Colonic mucosa (tissue), 4 donors: ENCODE data around the gene NDUFS7. TPM values are rescaled to one million over a fixed set of nuclear protein-coding genes. Genes with fewer than 3 reads are reported as not detected.

Experiments used
- DNase-seq: peaks from one replicate; pipeline ENCODE4 v3.0.0-alpha.2; 2020
- H3K27ac ChIP-seq: fragments of 200-600 bp; one replicate; pipeline ENCODE4 v1.8.0; 2021
- H3K27me3 ChIP-seq: fragments of 200-600 bp; one replicate; pipeline ENCODE4 v1.8.0; 2021
- H3K36me3 ChIP-seq: fragments of 200-600 bp; one replicate; pipeline ENCODE4 v1.8.0; 2021
- H3K4me1 ChIP-seq: fragments of 200-600 bp; one replicate; pipeline ENCODE4 v1.8.0; 2021; ENCODE audit warnings: mild to moderate bottlenecking
- H3K4me3 ChIP-seq: fragments of 200-600 bp; one replicate; pipeline ENCODE4 v1.8.0; 2021
- H3K9ac ChIP-seq, 2 donors: one replicate each; pipeline ENCODE4 v1.7.0; 2013; ENCODE audit warnings: control low read depth in 2 of 2, low read depth in 2 of 2, low read length in 2 of 2
- H3K9me3 ChIP-seq: fragments of 200-600 bp; one replicate; pipeline ENCODE4 v1.8.0; 2021
- intact Hi-C: fragments of 100-400 bp; cut with DNase I; formaldehyde crosslinking; loops from one replicate; pipeline ENCODE4 v1.14.1; 2022
- total RNA-seq, 2 donors: library from RNA; stranded (reverse); fragmentation: NEBNext Ultra II Directional in 1 of 2; extraction: Animal tissue kit (Norgen Biotek cat#: 25700) in 1 of 2; gene quantifications; one replicate each; pipeline ENCODE4 v1.2.1, GENCODE V29; 2021
- TF ChIP-seq, protein P1 (sequence below): fragments of 200-600 bp; IDR thresholded peaks from one replicate; pipeline ENCODE4 v1.8.0; 2022; ENCODE audit warnings: antibody characterized with exemption, mild to moderate bottlenecking
- donor health status: healthy.
- donor health status: DM: no; HTN: no; CAD: no.
- donor health status: DM: no; HTN: no; CAD: no.

The NDUFS7 gene
- total RNA-seq, 2 donors from 2014 or later, result 192 to 244 TPM

DNA sequence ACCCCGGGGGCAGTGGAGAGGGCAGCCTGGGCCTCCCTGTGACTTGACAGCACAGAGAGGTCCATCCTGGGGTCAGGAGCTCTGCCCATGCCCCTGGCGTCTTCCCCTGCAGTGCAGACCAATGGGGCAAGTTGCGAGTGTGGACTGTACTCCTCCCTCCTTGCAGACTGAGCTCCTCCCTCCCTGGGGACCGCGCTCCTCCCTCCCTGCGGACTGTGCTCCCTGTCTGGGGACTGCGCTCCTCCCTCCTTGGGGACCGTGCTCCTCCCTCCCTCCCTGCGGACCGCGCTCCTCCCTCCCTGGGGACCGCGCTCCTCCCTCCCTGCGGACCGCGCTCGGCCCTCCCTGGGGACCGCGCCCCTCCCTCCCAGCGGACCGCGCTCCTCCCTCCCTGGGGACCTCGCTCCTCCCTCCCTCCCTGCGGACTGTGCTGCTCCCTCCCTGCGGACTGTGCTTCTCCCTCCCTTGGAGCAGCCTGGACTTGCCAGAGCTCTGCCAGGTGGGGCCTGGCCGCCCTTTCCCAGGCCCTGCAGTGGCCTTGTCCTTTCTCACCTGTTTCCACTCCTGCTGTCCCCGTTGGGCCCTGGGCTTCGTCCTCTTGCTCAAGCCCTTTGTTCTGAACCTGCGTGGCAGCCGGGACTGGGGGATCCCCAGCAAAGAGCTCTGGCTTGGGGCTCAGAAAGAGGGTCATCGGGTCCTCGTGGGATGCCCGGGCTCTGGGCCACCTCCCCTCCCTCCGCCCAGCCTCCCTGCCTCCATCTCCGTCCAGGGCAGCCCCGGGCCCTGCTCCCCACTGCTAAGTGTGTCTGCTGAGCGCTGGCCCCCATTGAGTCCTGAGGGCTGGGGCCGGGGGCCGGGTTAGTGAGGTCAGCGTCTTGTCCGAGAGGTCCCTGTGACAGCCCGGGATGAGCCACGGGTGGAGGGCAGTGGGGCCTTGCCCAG lies 10.8 kb downstream of the NDUFS7 start:
- no peak overlapping the region for H3K27ac ChIP-seq
- peaks cover 2% of the 10 kb centered on the region for H3K36me3 ChIP-seq
- H3K9ac ChIP-seq, result no peak overlapping the region
- TF ChIP-seq, protein P1, sequence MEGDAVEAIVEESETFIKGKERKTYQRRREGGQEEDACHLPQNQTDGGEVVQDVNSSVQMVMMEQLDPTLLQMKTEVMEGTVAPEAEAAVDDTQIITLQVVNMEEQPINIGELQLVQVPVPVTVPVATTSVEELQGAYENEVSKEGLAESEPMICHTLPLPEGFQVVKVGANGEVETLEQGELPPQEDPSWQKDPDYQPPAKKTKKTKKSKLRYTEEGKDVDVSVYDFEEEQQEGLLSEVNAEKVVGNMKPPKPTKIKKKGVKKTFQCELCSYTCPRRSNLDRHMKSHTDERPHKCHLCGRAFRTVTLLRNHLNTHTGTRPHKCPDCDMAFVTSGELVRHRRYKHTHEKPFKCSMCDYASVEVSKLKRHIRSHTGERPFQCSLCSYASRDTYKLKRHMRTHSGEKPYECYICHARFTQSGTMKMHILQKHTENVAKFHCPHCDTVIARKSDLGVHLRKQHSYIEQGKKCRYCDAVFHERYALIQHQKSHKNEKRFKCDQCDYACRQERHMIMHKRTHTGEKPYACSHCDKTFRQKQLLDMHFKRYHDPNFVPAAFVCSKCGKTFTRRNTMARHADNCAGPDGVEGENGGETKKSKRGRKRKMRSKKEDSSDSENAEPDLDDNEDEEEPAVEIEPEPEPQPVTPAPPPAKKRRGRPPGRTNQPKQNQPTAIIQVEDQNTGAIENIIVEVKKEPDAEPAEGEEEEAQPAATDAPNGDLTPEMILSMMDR, result no peak
- H3K4me3 ChIP-seq, result no peak overlapping the region
- no peaks in the 10 kb centered on the region for H3K9me3 ChIP-seq
- no peak for DNase-seq
- no peaks in the 10 kb centered on the region for H3K27me3 ChIP-seq
- peaks cover 3% of the 10 kb centered on the region for H3K4me1 ChIP-seq
- intact Hi-C loops, result no loop called here

DNA sequence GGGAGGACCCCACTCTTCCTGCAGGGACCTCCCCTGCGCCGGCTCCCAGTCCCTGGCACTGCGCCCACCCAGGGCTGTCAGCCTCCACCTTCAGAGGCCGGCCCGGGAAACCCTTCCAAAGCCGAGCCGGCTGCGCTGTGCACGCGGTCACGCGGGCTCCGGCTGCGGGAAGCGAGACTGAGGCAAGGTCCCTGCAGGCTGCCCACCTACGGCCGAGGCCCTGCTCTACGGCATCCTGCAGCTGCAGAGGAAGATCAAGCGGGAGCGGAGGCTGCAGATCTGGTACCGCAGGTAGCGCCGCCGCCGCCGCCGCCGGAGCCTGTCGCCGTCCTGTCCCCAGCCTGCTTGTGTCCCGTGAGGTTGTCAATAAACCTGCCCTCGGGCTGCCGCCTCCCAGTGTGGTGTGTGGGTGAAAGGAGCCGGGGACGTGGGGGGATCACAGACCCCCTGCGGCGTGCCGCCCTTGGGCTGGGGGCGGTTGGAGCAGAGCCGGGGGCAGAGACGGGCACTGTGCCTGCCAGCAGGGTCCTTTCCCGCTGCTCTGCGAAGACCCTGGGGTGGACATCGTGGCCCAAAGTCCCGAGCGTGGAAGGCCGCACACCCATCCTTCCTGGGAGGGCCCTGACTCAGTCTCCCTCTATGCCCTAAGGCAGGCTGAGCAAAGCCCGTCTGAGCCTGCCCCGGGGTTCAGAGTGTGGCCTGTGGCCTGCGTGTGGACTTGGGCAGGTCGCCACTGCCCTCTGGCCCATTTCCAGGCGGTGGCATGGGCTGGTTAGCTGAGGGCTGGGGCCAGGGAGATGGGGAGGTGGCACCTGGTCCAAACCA lies 11.7 kb downstream of the NDUFS7 start:
- intact Hi-C loops, result no loop called here
- Histone ChIP-seq H3K9ac (no peak overlapping the region), H3K27ac (no peak overlapping the region), H3K27me3 (no peaks in the 10 kb centered on the region), H3K36me3 (no peaks in the 10 kb centered on the region), H3K9me3 (no peaks in the 10 kb centered on the region), H3K4me1 (peaks cover 6% of the 10 kb centered on the region), H3K4me3 (no peak overlapping the region)
- DNase-seq, result no peak
- TF ChIP-seq, protein P1, result no peak

DNA sequence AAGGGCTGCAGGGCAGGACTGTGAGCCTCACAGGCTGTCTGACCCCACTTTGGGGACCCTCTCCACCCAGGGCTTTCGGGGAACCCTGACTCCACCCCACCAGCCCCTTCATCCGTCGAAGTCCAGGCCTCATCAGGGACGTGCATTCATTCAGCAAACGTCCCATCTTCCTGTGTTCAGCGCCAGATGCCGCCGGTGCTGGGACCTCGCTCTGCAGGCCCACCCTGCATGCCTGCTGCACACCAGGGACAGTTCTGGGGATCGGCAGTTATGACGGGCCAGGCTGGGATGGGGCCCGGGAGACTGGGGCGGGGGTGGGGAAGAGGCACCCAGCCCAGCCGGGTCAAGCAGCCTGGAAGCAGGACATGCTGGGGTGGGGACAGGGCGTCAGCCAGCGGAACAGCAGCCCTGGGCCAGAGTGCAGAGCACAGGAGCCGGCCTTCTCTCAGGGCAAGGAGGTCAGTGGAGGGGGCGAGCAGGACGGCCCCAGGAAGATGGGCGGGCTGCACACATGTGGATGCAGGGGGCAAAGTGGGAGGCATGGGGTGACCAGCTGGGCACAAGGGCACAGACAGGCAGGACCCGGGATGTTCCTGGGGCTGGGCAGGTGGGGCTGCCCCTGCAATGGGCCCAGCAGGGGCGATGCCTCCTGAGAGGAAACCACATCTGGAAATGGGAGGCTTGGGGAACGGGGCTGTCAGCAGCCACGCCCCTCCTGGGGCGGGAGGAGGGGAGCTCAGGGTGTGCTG lies 12.5 kb downstream of the NDUFS7 start:
- TF ChIP-seq, protein P1, result no peak
- Histone ChIP-seq H3K27me3 (peaks cover 5% of the 10 kb centered on the region), H3K9me3 (no peaks in the 10 kb centered on the region), H3K27ac (no peak overlapping the region), H3K36me3 (no peaks in the 10 kb centered on the region), H3K9ac (no peak overlapping the region), H3K4me3 (no peak overlapping the region), H3K4me1 (peaks cover 8% of the 10 kb centered on the region)
- DNase-seq, result no peak
- intact Hi-C loops, result no loop called here

DNA sequence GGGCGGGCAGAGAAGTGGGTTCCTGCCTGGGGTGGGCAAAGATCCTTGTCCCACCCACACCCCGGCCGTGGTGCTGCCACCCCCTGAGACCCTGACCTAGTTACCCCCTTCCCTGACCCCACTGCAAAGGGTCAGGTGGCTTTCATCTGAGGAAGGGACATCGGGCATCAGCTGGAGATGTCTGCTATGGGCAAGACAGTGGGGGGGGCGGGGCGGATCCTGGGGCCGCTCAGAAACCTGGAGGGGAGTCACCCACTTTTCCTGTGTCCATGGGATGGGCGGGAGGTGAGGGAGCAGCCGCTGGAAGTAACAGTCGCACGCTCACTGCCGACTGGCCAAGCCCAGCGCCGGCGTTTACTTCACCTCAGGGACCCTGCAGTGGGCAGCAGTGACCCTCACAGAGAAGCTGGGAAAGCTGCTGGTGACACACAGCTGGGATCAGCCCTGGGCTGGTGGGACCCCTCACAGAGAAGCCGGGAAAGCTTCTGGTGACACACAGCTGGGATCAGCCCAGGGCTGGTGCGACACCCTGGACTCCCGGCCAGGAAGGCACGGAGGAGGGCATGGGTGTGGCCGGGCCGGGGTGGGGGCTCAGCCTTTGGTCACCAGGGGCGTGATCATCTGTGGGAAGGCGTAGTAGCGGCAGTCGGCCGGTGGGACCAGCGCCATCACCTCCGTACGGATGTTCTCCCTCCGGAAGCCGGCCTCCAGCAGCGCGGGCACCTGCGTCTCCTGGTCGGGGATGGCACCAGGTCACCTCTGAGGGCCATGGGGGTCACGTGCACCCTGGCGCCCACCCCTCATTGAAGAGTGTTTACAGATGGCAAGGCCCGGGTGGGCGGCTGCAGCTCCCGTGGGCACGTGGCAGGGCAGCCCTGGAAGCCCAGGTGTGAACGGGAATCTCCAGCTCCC lies 13.3 kb downstream of the NDUFS7 start:
- H3K36me3 ChIP-seq, result no peaks in the 10 kb centered on the region
- H3K9me3 ChIP-seq, result no peaks in the 10 kb centered on the region
- TF ChIP-seq, protein P1, result no peak
- no peak for DNase-seq
- H3K27me3 ChIP-seq, result peaks cover 10% of the 10 kb centered on the region
- intact Hi-C loops, result no loop called here
- H3K27ac ChIP-seq, result no peak overlapping the region
- no peak overlapping the region for H3K9ac ChIP-seq
- H3K4me3 ChIP-seq, result no peak overlapping the region
- peaks cover 8% of the 10 kb centered on the region for H3K4me1 ChIP-seq
